GM21367 (cell line): Measurements from ENCODE around the gene PCMTD2.
"Not testable (repeated sequence)": the region's sequence is repeated elsewhere in the genome, so short reads cannot be mapped to it uniquely, and the experiment has no call there.

Source experiments
- ATAC-seq: cut with Tn5 transposase; IDR thresholded peaks from one replicate; pipeline ENCODE4 v1.9.1; 2021; ENCODE audit not compliant: unreplicated experiment

The PCMTD2 gene

GRCh38 chr20:64285579-64286446 lies 30.3 kb downstream of the PCMTD2 start:
- peak; percentile 87 for ATAC-seq

GRCh38 chr20:64286447-64287263 lies 31.1 kb downstream of the PCMTD2 start:
- not testable (repeated sequence) for ATAC-seq

- not testable (repeated sequence) for ATAC-seq
Observed at GRCh38 chr20:64287264-64287590, 31.7 kb downstream of the PCMTD2 start.

- not testable (repeated sequence) for ATAC-seq
Observed at GRCh38 chr20:64292167-64292566, 36.6 kb downstream of the PCMTD2 start.

- ATAC-seq: not testable (repeated sequence)
Observed at GRCh38 chr20:64303086-64303485, 47.5 kb downstream of the PCMTD2 start.

GRCh38 chr20:64313761-64314160 lies 58.2 kb downstream of the PCMTD2 start:
- ATAC-seq: not testable (repeated sequence)

- ATAC-seq: not testable (repeated sequence)
Observed at GRCh38 chr20:64315381-64315780, 59.8 kb downstream of the PCMTD2 start.

GRCh38 chr20:64315884-64316283 lies 60.3 kb downstream of the PCMTD2 start:
- ATAC-seq: not testable (repeated sequence)

- ATAC-seq: not testable (repeated sequence)
Observed at GRCh38 chr20:64316415-64317083, 61.0 kb downstream of the PCMTD2 start.

GRCh38 chr20:64317331-64317730 lies 61.8 kb downstream of the PCMTD2 start:
- not testable (repeated sequence) for ATAC-seq

- not testable (repeated sequence) for ATAC-seq
Observed at GRCh38 chr20:64318056-64318455, 62.5 kb downstream of the PCMTD2 start.

GRCh38 chr20:64322031-64322789 lies 66.7 kb downstream of the PCMTD2 start:
- ATAC-seq: not testable (repeated sequence)
